Stimulated activated CD4-positive, alpha-beta T cell treated with anti-CD3 and anti-CD28 coated beads, TNF-alpha, amount 100 ng/mL, for 24 hours (primary cell): Measurements from ENCODE around the gene PLEKHG7.

Experiments used
- DNase-seq, 3 experiments: peaks; one replicate each; pipeline ENCODE4 v3.0.0-alpha.2; 2020; ENCODE audit warnings: low read depth in 3 of 3

Gene PLEKHG7

GRCh38 chr12:92707926-92708325 is 5.1 kb downstream of the PLEKHG7 start:
- DNase-seq, result no peak

- no peak for DNase-seq
Measured at GRCh38 chr12:92715625-92716024, 12.8 kb downstream of the PLEKHG7 start.

GRCh38 chr12:92717202-92717601 is 14.4 kb downstream of the PLEKHG7 start:
- DNase-seq, result no peak

- no peak for DNase-seq
Measured at GRCh38 chr12:92718483-92718990, 15.7 kb downstream of the PLEKHG7 start.

- DNase-seq, result no peak
Measured at GRCh38 chr12:92719674-92720073, 16.9 kb downstream of the PLEKHG7 start.

GRCh38 chr12:92721130-92721529 is 18.3 kb downstream of the PLEKHG7 start:
- no peak for DNase-seq

GRCh38 chr12:92721656-92722055 is 18.9 kb downstream of the PLEKHG7 start:
- DNase-seq, result no peak

GRCh38 chr12:92722897-92723296 is 20.1 kb downstream of the PLEKHG7 start:
- DNase-seq, result no peak

GRCh38 chr12:92726850-92727249 is 24.1 kb downstream of the PLEKHG7 start:
- DNase-seq, result no peak

GRCh38 chr12:92729773-92730305 is 27.1 kb downstream of the PLEKHG7 start:
- DNase-seq, result no peak

GRCh38 chr12:92730758-92731157 is 28.0 kb downstream of the PLEKHG7 start:
- DNase-seq, result no peak

- DNase-seq, result no peak
Measured at GRCh38 chr12:92732216-92732615, 29.4 kb downstream of the PLEKHG7 start.

- no peak for DNase-seq
Measured at GRCh38 chr12:92732716-92733115, 29.9 kb downstream of the PLEKHG7 start.

GRCh38 chr12:92733181-92733580 is 30.4 kb downstream of the PLEKHG7 start:
- no peak for DNase-seq

- no peak for DNase-seq
Measured at GRCh38 chr12:92733661-92734060, 30.9 kb downstream of the PLEKHG7 start.

GRCh38 chr12:92735131-92735721 is 32.4 kb downstream of the PLEKHG7 start:
- DNase-seq, result no peak

- DNase-seq, result no peak
Measured at GRCh38 chr12:92736605-92737004, 33.8 kb downstream of the PLEKHG7 start.

GRCh38 chr12:92737855-92738850 is 35.4 kb downstream of the PLEKHG7 start:
- no peak for DNase-seq

- DNase-seq, result no peak
Measured at GRCh38 chr12:92739113-92739512, 36.3 kb downstream of the PLEKHG7 start.

GRCh38 chr12:92740411-92740810 is 37.6 kb downstream of the PLEKHG7 start:
- no peak for DNase-seq

- DNase-seq, result no peak
Measured at GRCh38 chr12:92743026-92743425, 40.2 kb downstream of the PLEKHG7 start.

- DNase-seq, result no peak
Measured at GRCh38 chr12:92745856-92746550, 43.2 kb downstream of the PLEKHG7 start.
